ENCODE measurements around the gene VAMP4.

The VAMP4 gene, protein sequence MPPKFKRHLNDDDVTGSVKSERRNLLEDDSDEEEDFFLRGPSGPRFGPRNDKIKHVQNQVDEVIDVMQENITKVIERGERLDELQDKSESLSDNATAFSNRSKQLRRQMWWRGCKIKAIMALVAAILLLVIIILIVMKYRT

DNA sequence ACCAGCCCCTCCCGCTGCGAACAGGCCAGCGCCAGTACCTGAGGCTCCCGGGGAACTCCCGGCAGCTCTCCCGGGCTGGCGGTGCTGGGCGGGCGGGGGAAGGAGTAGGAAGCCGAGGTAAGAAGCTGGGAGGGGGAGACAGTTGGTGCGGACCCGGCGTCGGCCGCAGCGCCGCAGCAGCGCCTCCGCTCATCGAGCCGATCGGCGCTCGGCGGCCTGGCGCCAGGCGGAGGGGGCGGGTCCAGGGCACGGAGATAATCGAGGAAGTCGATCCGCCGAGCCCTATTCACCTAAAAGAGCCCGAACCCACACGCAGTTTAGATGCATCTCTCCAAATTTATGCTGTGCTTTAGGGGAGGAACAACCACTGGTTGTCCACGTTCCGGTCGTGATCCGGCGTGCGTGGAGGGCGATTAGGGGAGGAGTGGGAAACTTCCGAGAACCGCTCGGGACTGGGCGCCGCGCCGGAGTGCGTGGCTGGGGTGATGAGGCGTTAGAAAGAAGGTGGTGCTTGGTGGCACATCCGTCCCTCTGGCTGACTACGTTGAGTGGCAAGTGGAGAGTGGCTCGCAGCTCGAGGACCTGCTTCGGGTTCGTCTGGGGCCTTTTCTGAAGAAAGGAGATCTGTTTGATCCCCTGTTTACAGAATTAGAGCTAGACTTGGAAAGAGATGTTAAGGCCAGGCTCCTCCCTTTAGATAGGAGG lies at the start of gene VAMP4:
Gene VAMP4, minus strand, starts transcription at position 194 of the 705 bp plus-strand sequence. CDS start 3,651 bp downstream, outside the sequence.
- peak; percentile 75 for DNase-seq (ENCODE audit: low read depth)

DNA sequence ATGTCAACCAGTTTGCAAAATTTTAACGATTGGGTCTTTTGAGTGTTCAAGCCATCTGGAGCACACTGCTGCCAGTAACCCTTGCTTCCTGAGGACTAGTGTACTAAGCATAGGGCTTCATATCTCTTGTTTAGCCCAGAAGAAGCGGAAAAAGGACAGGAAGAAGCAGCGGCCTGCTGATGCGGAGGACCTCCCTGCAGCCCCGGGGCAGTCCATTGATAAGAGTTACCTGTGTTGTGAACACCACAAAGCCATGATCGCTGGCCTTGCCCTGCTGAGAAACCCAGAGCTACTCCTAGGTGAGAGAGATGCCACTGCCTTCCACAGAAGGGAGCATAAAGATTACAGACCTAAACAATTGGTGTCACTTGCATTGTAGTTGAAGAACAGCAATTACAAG lies 48.5 kb upstream of the VAMP4 start:
- no peak for DNase-seq (ENCODE audit: low read depth)

DNA sequence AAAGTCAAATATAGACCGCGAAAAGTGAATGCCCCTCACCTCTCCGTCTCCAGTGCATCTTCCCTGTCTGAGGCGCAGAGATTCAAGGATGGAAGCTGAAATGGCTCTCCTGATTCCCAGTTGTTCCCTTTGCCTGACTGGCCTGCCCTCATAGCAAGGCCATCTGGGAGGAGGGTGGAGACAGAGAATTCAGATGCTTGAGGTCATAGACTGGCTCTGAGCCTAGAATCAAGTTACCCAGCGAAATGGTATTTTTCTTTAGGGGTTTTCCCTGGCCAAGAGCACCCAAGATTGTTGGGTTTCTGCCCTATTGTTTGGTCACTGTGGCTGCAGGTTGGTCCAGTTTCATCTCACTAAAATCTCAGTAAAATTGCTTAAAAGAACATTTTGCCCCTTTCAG lies 46.8 kb upstream of the VAMP4 start:
- DNase-seq (ENCODE audit: low read depth) = no peak

DNA sequence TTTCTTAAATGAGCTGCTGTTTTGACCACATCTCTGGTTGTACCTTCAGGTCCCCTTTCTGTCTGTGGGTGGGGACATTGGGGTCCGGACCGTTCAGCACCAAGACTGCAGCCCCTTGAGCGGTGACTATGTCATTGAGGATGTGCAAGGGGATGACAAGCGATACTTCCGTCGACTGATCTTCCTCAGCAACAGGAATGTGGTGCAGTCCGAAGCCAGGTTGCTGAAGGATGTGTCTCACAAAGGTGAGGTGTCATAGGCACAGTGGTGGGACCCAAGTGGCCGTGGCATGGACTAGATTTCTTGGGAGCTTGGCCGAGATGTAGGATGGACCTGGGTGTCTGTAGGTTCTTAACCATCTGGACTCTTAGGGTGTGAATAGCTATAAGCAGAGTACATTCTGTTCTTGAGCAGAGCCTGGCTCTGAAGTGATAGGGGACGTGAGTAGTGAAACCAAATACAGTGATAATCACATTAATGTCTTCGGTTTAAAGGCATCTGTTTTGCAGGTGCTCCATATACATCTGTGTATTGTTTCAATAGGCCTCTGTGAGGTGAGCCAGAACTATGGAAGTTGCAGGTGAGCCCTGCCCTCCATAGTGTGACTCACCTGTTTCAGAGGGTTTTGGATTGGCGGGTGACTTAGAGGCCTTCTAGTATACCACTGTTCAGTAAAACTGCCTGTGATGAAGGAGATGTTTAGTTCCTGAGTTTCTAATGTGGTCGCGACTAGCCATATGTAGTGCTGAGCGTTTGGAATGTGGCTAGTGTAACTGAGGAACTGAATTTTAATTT lies 46.0 kb upstream of the VAMP4 start:
- no peak for DNase-seq (ENCODE audit: low read depth)

DNA sequence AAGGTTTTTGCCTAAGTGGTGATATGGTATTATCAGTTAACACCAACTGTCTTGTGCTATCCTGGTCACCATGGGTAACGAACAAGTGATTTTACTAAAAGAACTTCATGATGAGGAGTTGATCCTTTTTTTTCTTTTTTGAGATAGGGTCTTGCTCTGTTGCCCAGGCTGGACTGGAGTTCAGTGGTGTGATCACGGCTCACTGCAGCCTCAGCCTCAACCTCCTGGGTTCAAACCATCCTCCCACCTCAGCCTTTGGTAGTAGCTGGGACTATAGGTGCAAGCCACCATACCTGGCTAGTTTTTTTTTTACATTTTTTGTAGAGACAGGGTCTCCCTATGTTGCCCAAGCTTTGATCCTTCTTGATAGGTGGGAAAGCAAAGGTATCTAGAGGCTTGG lies 44.7 kb upstream of the VAMP4 start:
- DNase-seq (ENCODE audit: low read depth) = no peak

DNA sequence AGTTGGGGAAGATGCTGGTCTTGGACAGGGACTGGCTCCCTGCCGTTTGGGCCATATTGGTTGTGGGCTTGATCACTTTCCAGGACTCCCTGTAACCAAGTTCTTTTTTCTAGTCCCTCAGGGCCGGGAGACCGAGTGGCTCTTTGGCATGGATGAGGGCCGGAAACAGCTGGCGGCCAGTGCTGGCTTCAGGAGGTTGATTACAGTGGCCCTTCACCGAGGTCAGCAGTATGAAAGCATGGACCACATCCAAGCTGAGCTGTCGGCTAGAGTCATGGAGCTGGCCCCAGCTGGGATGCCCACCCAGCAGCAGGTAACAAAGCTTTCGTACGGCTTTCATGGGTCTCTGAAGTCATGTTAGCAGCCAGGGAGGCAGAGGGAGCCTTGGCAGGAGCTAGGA lies 43.9 kb upstream of the VAMP4 start:
- DNase-seq (ENCODE audit: low read depth) = no peak

DNA sequence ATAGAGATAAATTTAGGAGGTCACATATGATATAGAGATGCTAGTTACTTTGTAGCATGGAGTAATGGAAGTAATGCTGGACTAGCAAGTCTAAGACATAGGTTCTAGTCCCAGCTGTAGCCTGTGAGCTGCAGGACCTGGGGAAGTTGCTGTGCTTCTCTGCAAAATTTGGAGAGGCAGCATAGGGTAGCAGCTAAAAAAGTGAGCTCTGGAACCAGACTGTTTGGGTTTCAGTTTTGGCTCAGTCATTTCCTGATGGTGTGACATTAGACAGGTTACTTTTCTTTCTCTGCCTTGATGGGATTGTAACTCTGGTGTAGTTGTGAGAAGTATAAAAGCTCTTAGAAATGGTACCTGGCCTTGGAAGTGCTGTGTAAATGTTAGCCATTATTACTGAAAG lies 42.9 kb upstream of the VAMP4 start:
- DNase-seq (ENCODE audit: low read depth) = no peak

DNA sequence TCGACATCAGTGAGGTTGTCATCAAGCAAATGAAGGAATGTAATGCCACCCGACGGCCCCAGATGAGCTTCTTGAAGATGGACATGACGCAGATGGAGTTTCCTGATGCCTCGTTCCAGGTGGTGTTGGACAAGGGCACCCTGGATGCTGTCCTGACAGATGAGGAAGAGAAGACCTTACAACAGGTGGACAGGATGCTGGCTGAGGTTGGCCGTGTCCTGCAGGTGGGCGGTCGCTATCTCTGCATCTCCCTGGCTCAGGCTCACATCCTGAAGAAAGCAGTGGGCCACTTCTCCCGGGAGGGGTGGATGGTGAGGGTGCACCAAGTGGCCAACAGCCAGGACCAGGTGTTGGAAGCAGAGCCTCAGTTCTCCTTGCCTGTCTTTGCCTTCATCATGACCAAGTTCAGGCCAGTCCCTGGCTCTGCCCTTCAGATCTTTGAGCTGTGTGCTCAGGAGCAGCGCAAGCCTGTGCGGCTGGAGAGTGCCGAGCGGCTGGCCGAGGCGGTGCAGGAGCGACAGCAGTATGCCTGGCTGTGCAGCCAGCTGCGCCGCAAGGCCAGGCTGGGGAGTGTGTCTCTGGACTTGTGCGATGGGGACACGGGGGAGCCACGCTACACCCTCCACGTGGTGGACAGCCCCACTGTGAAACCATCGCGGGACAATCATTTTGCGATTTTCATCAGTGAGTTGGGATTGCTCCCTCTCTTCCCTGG lies 42.1 kb upstream of the VAMP4 start:
- DNase-seq (ENCODE audit: low read depth) = no peak

DNA sequence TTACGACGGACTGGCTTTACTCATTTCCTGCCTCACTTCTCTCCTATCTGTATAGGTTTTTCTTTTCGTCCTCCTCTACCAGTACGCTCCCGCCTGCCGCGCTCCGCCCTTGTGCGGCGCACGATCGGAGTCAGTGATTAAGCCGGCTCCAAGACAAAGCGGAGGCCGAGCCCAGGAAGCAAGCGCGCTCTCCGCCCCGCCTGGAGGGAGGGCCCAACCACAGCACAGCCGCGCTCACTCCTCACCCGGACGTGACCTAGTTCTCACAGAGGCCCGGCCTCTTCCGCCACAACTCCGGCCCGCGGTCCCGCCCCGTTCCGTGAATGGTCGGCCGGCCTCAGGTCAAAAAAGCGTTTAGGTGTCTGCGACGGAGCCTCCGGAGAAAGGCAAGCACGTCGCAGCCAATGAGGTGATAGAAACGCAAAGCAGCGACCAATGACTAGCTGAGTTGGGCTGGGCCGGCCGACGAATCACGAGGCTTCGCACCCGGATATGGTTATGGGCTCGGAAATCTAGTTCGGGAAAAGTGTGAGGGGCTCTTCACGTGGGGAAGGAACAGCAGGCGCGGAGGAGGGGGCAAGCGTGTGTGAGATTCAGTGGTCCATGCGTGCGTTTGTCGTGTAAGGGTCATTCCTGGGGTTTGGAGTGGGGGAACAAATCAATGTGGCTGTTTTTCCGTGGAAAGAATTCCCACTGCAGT lies 39.5 kb upstream of the VAMP4 start, which contains the start of gene METTL13:
Gene METTL13, plus strand, starts transcription at position 485 of the 700 bp plus-strand sequence. CDS start 308 bp downstream, outside the sequence.
- DNase-seq (ENCODE audit: low read depth) = peak; percentile 98

DNA sequence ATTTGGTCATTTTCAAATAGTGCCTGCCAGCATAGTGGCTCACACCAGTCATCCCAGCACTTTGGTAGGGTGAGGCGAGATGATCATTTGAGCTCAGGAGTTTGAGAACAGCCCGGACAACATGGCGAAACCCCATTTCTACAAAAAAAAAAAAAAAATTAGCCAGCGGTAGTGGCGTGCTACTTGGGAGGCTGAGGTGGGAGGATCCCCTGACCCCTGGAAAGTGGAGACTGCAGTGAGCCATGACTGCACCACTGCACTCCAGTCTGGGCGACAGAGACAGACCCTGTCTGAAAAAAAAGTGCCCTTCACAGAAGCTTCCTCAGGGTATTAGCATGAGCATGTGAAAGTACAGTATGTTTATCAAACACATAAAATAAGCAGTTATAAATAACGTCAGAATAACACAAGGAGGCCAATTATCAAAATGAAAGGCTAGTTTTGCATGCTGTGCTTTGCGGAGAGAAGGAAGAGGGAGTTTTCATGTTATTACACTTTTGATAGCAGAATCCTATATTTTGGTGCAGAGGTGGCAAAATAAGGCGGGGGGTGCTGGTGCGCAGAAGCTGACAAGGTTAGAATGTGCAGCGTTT lies 38.8 kb upstream of the VAMP4 start:
- no peak for DNase-seq (ENCODE audit: low read depth)

DNA sequence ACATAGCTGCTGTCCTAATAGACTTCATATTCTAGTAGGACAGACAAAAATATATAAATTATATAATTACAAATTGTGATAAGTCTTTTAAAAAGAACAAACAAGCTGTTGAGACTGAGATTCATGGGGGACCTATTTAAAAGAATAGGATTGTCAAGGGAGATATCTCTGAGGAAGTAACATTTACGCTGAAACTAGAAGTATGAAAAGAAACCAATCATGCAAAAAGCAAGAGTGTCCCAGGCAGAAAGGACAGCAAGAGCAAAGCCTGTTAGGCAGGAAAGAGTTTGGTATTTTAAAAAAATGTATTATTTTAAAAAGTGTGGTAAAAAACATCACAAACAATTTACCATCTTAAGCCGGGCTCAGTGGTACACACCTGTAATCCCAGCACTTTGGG lies 30.4 kb upstream of the VAMP4 start:
- DNase-seq (ENCODE audit: low read depth) = no peak

DNA sequence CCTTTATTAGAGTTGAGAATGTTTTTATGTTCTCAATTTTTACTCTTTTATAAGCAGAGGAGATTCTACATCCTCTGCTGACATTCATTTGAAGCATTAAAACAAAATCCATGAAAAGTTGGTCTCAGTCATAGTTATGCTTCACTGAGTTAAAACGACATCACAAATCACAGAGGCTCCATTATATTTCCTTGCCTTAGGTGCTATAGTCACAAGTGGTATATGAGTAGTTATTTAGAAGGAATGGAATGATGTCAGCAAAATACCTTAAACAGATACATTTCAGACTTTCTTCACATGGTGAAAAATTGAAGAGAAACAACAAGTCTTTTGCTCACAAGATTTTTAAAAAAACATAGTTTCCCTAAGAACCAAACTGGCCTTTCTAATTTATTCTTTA lies 27.9 kb upstream of the VAMP4 start:
- DNase-seq (ENCODE audit: low read depth) = no peak

DNA sequence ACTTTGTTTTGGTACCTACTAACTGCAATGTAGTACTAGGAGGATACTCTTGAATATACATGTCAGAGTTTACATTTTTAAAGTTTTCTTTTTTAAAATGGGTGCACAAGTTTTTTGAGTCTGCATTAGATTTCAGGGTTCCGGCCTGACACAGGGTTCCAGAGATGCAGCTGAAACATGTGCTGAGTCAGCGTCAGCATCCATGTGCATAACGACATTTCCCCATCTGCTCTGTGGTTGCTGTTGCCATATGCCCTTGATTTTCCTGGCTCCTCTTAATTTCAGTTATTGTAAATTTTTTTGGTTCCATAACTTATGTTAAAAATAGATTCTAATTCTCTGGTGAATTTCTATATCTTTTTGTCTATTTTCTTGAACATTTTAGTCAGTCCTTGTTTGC lies 27.3 kb upstream of the VAMP4 start:
- no peak for DNase-seq (ENCODE audit: low read depth)

DNA sequence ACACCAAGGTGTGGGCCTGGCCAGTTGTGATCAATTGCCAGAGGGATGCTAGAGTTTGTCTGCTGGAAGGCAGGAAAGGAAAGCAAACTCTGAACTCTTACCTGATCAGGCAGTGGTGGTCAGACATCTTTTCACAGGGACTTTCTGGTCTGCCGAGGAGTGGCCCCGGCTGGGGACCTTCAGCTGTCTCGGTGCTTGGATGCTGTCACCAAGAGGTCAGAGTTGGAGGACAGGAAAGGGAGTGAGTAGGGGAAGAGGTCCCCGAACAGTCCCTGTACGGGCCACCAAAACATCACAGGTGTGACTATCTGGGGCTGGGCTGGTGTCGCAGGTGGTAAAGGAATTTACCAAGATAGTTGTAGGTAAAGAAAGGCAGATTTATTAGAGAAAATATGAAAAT lies 21.9 kb upstream of the VAMP4 start:
- no peak for DNase-seq (ENCODE audit: low read depth)

DNA sequence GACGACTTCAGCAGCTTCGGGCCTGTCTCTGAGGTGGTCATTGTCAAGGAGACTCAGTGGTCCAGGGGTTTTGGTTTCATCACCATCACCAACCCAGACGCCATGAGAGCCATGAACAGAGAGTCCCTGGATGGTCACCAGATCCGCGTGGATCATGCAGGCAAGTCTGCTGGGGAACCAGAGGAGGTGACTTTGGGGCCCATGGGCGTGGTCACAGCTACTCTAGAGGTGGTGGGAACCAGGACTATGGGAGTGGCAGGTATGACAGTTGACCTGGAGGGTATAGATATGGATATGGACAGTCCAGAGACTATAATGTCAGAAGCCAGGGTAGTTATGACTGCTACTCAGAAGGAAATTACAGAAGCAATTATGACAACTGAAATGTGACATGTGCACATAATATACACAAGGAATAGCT lies 20.3 kb upstream of the VAMP4 start:
- DNase-seq (ENCODE audit: low read depth) = no peak

DNA sequence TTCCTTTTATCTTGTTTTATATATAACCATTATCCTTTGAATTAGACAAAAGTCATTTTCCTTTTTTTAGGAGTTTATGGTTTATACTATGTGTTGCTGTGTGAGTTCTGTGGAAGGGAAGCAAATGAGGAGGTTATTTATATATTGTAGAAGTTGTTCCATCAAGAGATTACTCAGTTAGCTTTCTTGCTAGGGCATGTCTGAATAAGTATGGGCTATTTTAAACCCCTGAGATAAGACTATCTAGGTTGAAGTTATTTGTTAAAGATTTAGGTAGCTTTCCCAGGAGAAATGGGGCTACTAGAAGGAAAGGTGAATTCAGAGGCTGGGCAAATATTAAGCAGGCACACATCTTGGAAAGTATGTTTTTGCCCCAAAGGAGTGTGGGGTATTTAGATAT lies 16.1 kb upstream of the VAMP4 start:
- DNase-seq (ENCODE audit: low read depth) = no peak

DNA sequence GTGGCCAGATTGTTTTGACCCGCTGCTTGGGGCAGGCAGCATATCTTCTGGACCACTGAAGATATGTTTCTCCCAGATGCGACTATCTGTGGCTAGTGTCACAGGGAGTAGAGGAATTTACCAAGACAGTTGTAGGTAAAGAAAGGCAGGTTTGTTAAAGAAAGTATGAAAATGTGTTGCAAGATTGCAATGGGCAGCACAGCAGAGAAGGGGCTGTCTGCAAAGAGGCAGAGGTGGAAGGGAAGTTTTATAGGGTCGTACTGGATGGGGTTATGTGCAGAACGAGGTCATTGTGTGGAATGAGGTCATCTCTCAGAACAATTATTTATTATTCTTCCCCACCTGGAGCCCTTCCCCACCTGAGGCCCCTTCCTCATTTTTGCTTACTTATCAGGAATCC lies 15.0 kb upstream of the VAMP4 start:
- no peak for DNase-seq (ENCODE audit: low read depth)

DNA sequence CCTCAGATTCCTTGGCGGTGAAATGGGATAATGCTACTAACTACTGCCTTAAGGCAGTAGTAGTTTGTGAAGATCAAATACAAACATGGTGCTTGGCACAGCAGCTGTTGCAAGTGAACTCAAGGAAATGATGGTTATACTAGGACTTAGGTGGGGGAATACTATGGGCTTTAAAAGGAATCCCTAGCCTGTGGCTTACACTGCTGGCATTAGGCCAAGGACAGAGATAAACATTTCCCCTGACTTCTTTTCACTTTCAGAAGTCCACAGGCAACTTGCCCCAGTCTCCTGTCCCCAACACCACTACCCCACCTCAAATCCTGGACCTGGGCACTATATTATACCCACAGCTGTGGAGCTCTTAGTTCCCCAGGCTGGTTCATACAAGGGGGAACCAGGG lies 13.1 kb upstream of the VAMP4 start:
- DNase-seq (ENCODE audit: low read depth) = no peak

DNA sequence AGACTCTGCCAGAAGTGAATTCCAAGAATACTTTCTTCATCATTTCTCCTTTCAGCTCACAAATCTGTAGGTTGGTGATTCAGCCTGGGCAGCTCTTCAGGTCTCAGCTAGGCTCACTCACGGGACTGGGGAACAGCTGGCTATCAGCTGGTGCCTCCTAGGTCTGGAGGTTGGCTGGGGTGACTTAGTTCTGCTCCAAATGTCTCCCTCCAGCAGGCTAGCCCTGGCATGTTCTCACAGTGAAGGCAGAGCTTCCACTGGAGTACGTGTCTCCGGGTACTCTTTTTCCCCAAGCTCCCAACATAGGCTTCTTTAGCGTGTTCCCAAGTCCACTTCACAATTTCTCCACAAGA lies 12.5 kb upstream of the VAMP4 start:
- no peak for DNase-seq (ENCODE audit: low read depth)

DNA sequence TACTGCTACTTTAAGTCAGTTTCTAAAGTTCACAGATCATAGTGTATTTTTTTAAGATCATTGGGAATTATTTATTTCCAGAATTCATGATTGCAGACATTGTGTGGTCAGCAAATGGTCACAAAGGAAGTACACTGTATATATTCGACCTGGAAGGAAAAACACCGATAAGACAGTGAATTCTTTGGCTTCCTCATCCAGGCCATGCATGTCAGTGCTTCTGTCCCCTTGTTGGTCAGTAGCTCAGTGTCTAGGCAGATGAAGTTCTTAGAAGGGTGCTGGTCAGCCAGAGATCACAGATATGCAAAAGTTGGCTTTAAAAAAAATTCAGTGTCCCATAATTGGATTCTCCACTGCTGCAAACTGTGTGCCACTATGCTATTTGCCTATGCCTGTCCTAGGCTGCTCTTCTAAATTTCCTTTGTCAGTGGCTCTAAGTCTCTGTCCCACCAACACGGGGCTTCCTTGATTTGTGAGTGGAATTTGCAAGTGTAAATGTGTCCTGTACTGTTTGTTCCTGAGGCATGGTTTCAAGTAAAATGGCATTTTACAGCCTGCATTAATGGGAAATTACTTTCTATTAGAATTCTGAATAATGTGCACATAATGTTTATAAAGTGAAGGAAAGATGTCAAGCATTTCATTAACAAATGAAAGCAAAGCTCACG lies 12.0 kb upstream of the VAMP4 start:
- no peak for DNase-seq (ENCODE audit: low read depth)

DNA sequence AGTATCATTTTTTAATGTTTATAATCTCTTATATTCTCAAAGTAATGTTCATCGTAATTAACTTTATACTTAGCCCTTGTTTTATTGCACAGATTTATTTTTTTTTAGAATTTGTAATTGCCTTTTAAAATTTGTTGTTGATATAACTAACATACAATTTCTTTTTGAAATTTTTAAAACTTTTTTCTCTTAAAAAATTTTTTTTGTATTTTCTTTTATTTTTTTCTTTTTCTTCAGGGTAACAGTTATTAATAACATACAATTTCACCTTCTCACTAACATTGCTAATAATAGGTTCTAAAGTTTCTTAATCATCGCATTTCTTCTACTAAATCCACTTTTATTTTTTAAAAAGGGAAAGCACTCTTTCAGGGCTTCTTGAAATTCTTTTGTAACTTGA lies 11.3 kb upstream of the VAMP4 start:
- no peak for DNase-seq (ENCODE audit: low read depth)

Data from activated T-helper 1 cell treated with Interleukin-2 at 50 U/mL for 16 hours (primary cell).